ENCODE measurements around the gene UPF1.

UPF1 gene

GRCh38 chr19:18830488-18830887 lies 1.3 kb upstream of the UPF1 start:
- no peak for TF ChIP-seq TAF1 (IDR thresholded peaks at IDR 0.05; ENCODE audit: borderline replicate concordance, low read depth, low read length)
- TF ChIP-seq POLR2AphosphoS5 (IDR thresholded peaks at IDR 0.05; ENCODE audit: low read depth, low read length): no peak
- TF ChIP-seq POLR2A (IDR thresholded peaks at IDR 0.05; ENCODE audit: low read depth, low read length): no peak
- DNase-seq (ENCODE audit: insufficient read length) (no peak), FAIRE-seq (no peak)

- peak; percentile 73 for FAIRE-seq
- TF ChIP-seq POLR2A (IDR thresholded peaks at IDR 0.05; ENCODE audit: low read depth, low read length): no peak
- TF ChIP-seq POLR2AphosphoS5 (IDR thresholded peaks at IDR 0.05; ENCODE audit: low read depth, low read length): no peak
- TF ChIP-seq TAF1 (IDR thresholded peaks at IDR 0.05; ENCODE audit: borderline replicate concordance, low read depth, low read length): no peak
These were observed 764 bp downstream of the UPF1 start for GRCh38 chr19:18832306-18833140.

GRCh38 chr19:18833141-18833476 lies 1.4 kb downstream of the UPF1 start:
- FAIRE-seq (no peak), DNase-seq (ENCODE audit: insufficient read length) (no peak)
- TF ChIP-seq POLR2A (IDR thresholded peaks at IDR 0.05; ENCODE audit: low read depth, low read length) (no peak), TAF1 (IDR thresholded peaks at IDR 0.05; ENCODE audit: borderline replicate concordance, low read depth, low read length) (no peak), POLR2AphosphoS5 (IDR thresholded peaks at IDR 0.05; ENCODE audit: low read depth, low read length) (no peak)

More at GRCh38 chr19:18832306-18833140, 764 bp downstream of the UPF1 start:
- DNase-seq (ENCODE audit: insufficient read length): peak; percentile 39

GRCh38 chr19:18833849-18834643 lies 2.3 kb downstream of the UPF1 start:
- TF ChIP-seq POLR2A (IDR thresholded peaks at IDR 0.05; ENCODE audit: low read depth, low read length) (no peak), TAF1 (IDR thresholded peaks at IDR 0.05; ENCODE audit: borderline replicate concordance, low read depth, low read length) (no peak)
- DNase-seq (ENCODE audit: insufficient read length): no peak
- peak; percentile 44 for FAIRE-seq

GRCh38 chr19:18834644-18834984 lies 2.9 kb downstream of the UPF1 start:
- DNase-seq (ENCODE audit: insufficient read length): no peak
- no peak for TF ChIP-seq POLR2AphosphoS5 (IDR thresholded peaks at IDR 0.05; ENCODE audit: low read depth, low read length)
- TF ChIP-seq TAF1 (IDR thresholded peaks at IDR 0.05; ENCODE audit: borderline replicate concordance, low read depth, low read length): no peak
- no peak for TF ChIP-seq POLR2A (IDR thresholded peaks at IDR 0.05; ENCODE audit: low read depth, low read length)
- no peak for FAIRE-seq

- no peak for FAIRE-seq
These were observed 7.9 kb downstream of the UPF1 start for GRCh38 chr19:18839465-18840287.

GRCh38 chr19:18840288-18841267 lies 8.8 kb downstream of the UPF1 start:
- FAIRE-seq: no peak

More at GRCh38 chr19:18839465-18840287, 7.9 kb downstream of the UPF1 start:
- DNase-seq (ENCODE audit: insufficient read length): no peak
- TF ChIP-seq POLR2AphosphoS5 (IDR thresholded peaks at IDR 0.05; ENCODE audit: low read depth, low read length): no peak; the same call in 1 of the 2 replicates
- no peak for TF ChIP-seq TAF1 (IDR thresholded peaks at IDR 0.05; ENCODE audit: borderline replicate concordance, low read depth, low read length)
- 0 out of 2 replicates have a peak, but pooled peaks have one; percentile 9 for TF ChIP-seq POLR2A (IDR thresholded peaks at IDR 0.05; ENCODE audit: low read depth, low read length)

GRCh38 chr19:18841400-18841799 lies 9.6 kb downstream of the UPF1 start:
- TF ChIP-seq TAF1 (IDR thresholded peaks at IDR 0.05; ENCODE audit: borderline replicate concordance, low read depth, low read length) (no peak), POLR2AphosphoS5 (IDR thresholded peaks at IDR 0.05; ENCODE audit: low read depth, low read length) (no peak; the same call in 1 of the 2 replicates), POLR2A (IDR thresholded peaks at IDR 0.05; ENCODE audit: low read depth, low read length) (no peak)
- peak; percentile 9 for DNase-seq (ENCODE audit: insufficient read length)
- FAIRE-seq: no peak

More at GRCh38 chr19:18840288-18841267, 8.8 kb downstream of the UPF1 start:
- peak; percentile 17 for DNase-seq (ENCODE audit: insufficient read length)
- TF ChIP-seq POLR2A (IDR thresholded peaks at IDR 0.05; ENCODE audit: low read depth, low read length): no peak
- TF ChIP-seq TAF1 (IDR thresholded peaks at IDR 0.05; ENCODE audit: borderline replicate concordance, low read depth, low read length): no peak
- no peak; the same call in 1 of the 2 replicates for TF ChIP-seq POLR2AphosphoS5 (IDR thresholded peaks at IDR 0.05; ENCODE audit: low read depth, low read length)

- peak; percentile 21; the same call in 1 of the 2 replicates for TF ChIP-seq POLR2A (IDR thresholded peaks at IDR 0.05; ENCODE audit: low read depth, low read length)
- TF ChIP-seq TAF1 (IDR thresholded peaks at IDR 0.05; ENCODE audit: borderline replicate concordance, low read depth, low read length): no peak
- FAIRE-seq (no peak), DNase-seq (ENCODE audit: insufficient read length) (peak; percentile 5)
These were observed 10.4 kb downstream of the UPF1 start for GRCh38 chr19:18842166-18842565.

GRCh38 chr19:18843960-18844359 lies 12.2 kb downstream of the UPF1 start:
- FAIRE-seq: no peak
- no peak for TF ChIP-seq POLR2AphosphoS5 (IDR thresholded peaks at IDR 0.05; ENCODE audit: low read depth, low read length)
- TF ChIP-seq POLR2A (IDR thresholded peaks at IDR 0.05; ENCODE audit: low read depth, low read length): no peak
- no peak for TF ChIP-seq TAF1 (IDR thresholded peaks at IDR 0.05; ENCODE audit: borderline replicate concordance, low read depth, low read length)
- DNase-seq (ENCODE audit: insufficient read length): no peak
